ENCODE data around the gene IRAK2.
"Not testable (repeated sequence)": the region's sequence is repeated elsewhere in the genome, so short reads cannot be mapped to it uniquely, and the experiment has no call there.

IRAK2 gene

GRCh38 chr3:10149226-10149625 is 15.5 kb upstream of the IRAK2 start:
- DNase-seq (ENCODE audit: low read depth in 2 of 2): no peak
- H3K4me3 ChIP-seq (replicated peaks in 1 of 2; ENCODE audit: low read depth in 2 of 2, low read length in 2 of 2): no peak overlapping the region
- no peak for TF ChIP-seq CTCF (IDR thresholded peaks at IDR 0.05; ENCODE audit: low read depth, low read length)

- TF ChIP-seq CTCF (IDR thresholded peaks at IDR 0.05; ENCODE audit: low read depth, low read length): no peak
These were observed 13.7 kb upstream of the IRAK2 start for GRCh38 chr3:10150987-10151386.

GRCh38 chr3:10154335-10155122 is 10.2 kb upstream of the IRAK2 start:
- no peak for TF ChIP-seq CTCF (IDR thresholded peaks at IDR 0.05; ENCODE audit: low read depth, low read length)
- no peak for DNase-seq (ENCODE audit: low read depth in 2 of 2)
- H3K4me3 ChIP-seq (replicated peaks in 1 of 2; ENCODE audit: low read depth in 2 of 2, low read length in 2 of 2): no peak overlapping the region

More at GRCh38 chr3:10150987-10151386, 13.7 kb upstream of the IRAK2 start:
- DNase-seq (ENCODE audit: low read depth in 2 of 2): no peak
- H3K4me3 ChIP-seq (replicated peaks in 1 of 2; ENCODE audit: low read depth in 2 of 2, low read length in 2 of 2): no peak overlapping the region

GRCh38 chr3:10155123-10155472 is 9.6 kb upstream of the IRAK2 start:
- TF ChIP-seq CTCF (IDR thresholded peaks at IDR 0.05; ENCODE audit: low read depth, low read length): no peak
- no peak for DNase-seq (ENCODE audit: low read depth in 2 of 2)
- no peak overlapping the region for H3K4me3 ChIP-seq (replicated peaks in 1 of 2; ENCODE audit: low read depth in 2 of 2, low read length in 2 of 2)

- DNase-seq (ENCODE audit: low read depth in 2 of 2): no peak
- TF ChIP-seq CTCF (IDR thresholded peaks at IDR 0.05; ENCODE audit: low read depth, low read length): no peak
- no peak overlapping the region for H3K4me3 ChIP-seq (replicated peaks in 1 of 2; ENCODE audit: low read depth in 2 of 2, low read length in 2 of 2)
These were observed 9.1 kb upstream of the IRAK2 start for GRCh38 chr3:10155658-10156057.

- H3K4me3 ChIP-seq (replicated peaks in 1 of 2; ENCODE audit: low read depth in 2 of 2, low read length in 2 of 2): no peak overlapping the region
- TF ChIP-seq CTCF (IDR thresholded peaks at IDR 0.05; ENCODE audit: low read depth, low read length): no peak
- no peak for DNase-seq (ENCODE audit: low read depth in 2 of 2)
These were observed 7.7 kb upstream of the IRAK2 start for GRCh38 chr3:10157031-10157430.

- DNase-seq (ENCODE audit: low read depth in 2 of 2); H3K4me3 ChIP-seq (replicated peaks in 1 of 2; ENCODE audit: low read depth in 2 of 2, low read length in 2 of 2): not testable (repeated sequence)
These were observed 6.2 kb upstream of the IRAK2 start for GRCh38 chr3:10158555-10158954.
